Neural cell (in vitro differentiated cells): ENCODE measurements around the gene HMSD. TPM values are rescaled to one million over a fixed set of nuclear protein-coding genes. Genes with fewer than 3 reads are reported as not detected.
"Not testable (repeated sequence)": the region's sequence is repeated elsewhere in the genome, so short reads cannot be mapped to it uniquely, and the experiment has no call there.

Source experiments
- H2AFZ ChIP-seq: fragments of 200-600, 300-800 bp; sonication (generic), shearing (Covaris generic); 2 replicates; pipeline ENCODE4 v1.6.0; 2014; ENCODE audit warnings: low read depth, mild to moderate bottlenecking, antibody characterized with exemption, low read length, moderate library complexity
- H3F3A ChIP-seq: fragments of 200-600 bp; shearing (Covaris generic); 2 replicates; pipeline ENCODE4 v1.6.1; 2016; ENCODE audit warnings: mild to moderate bottlenecking, moderate library complexity, mixed read lengths, antibody characterized with exemption, low read length; ENCODE audit not compliant: insufficient read depth, poor library complexity, severe bottlenecking
- H3K27ac ChIP-seq: fragments of 200-600, 300-800 bp; sonication (generic), shearing (Covaris generic); 2 replicates; pipeline ENCODE4 v1.5.1; 2014; ENCODE audit warnings: mild to moderate bottlenecking, low read length, moderate library complexity
- H3K27me3 ChIP-seq: fragments of 300-800, 200-600 bp; sonication (generic), shearing (Covaris generic); 2 replicates; pipeline ENCODE4 v1.6.0; 2014; ENCODE audit warnings: mild to moderate bottlenecking, low read depth, low read length, moderate library complexity; ENCODE audit not compliant: insufficient read depth
- H3K36me3 ChIP-seq: fragments of 300-800, 200-600 bp; sonication (generic), shearing (Covaris generic); 2 replicates; pipeline ENCODE4 v1.5.1; 2014; ENCODE audit warnings: mild to moderate bottlenecking, antibody characterized with exemption, low read length, moderate library complexity; ENCODE audit not compliant: insufficient read depth
- H3K4me2 ChIP-seq: fragments of 300-800, 200-600 bp; sonication (generic), shearing (Covaris generic); 2 replicates; pipeline ENCODE4 v1.6.0; 2014; ENCODE audit warnings: mild to moderate bottlenecking, low read length
- H3K4me3 ChIP-seq: fragments of 300-800, 200-600 bp; sonication (generic), shearing (Covaris generic); 2 replicates; pipeline ENCODE4 v1.5.1; 2014; ENCODE audit warnings: mild to moderate bottlenecking, low read length, moderate library complexity
- H3K79me2 ChIP-seq: fragments of 200-600 bp; shearing (Covaris generic); replicated peaks from 2 replicates; pipeline ENCODE4 v1.6.0; 2014; ENCODE audit warnings: mild to moderate bottlenecking, low read length, moderate library complexity; ENCODE audit not compliant: insufficient read depth
- H3K9ac ChIP-seq: fragments of 300-800, 200-600 bp; sonication (generic), shearing (Covaris generic); 2 replicates; pipeline ENCODE4 v1.6.1; 2016; ENCODE audit warnings: mild to moderate bottlenecking, low read length, mixed read lengths
- H3K9me2 ChIP-seq: fragments of 200-600 bp; shearing (Covaris generic); 2 replicates; pipeline ENCODE4 v1.6.1; 2016; ENCODE audit warnings: mild to moderate bottlenecking, low read length, mixed read lengths; ENCODE audit not compliant: insufficient read depth
- H3K9me3 ChIP-seq: fragments of 200-600, 300-800 bp; sonication (generic), shearing (Covaris generic); 2 replicates; pipeline ENCODE4 v1.6.1; 2016; ENCODE audit warnings: mild to moderate bottlenecking, mixed run types, low read length, moderate library complexity, mixed read lengths
- H4K20me1 ChIP-seq: fragments of 200-600 bp; shearing (Covaris generic); 2 replicates; pipeline ENCODE4 v1.6.1; 2016; ENCODE audit warnings: mild to moderate bottlenecking, mixed run types; ENCODE audit not compliant: insufficient read depth
- CTCF ChIP-seq: fragments of 450-650 bp; IDR thresholded peaks from 2 replicates; pipeline ENCODE4 v1.5.1; 2014; ENCODE audit warnings: antibody characterized with exemption, mild to moderate bottlenecking, moderate library complexity; ENCODE audit not compliant: poor library complexity, severe bottlenecking
- EP300 ChIP-seq: fragments of 450-650 bp; conservative IDR thresholded peaks from 2 replicates; pipeline ENCODE4 v1.6.1; 2014; ENCODE audit warnings: antibody characterized with exemption, mild to moderate bottlenecking, moderate library complexity; ENCODE audit not compliant: poor library complexity, severe bottlenecking
- EZH2 ChIP-seq: fragments of 200-600, 300-800 bp; shearing (Covaris generic), sonication (generic); IDR thresholded peaks from 2 replicates; pipeline ENCODE4 v1.6.1; 2014; ENCODE audit warnings: antibody characterized with exemption, low read length, borderline replicate concordance, mild to moderate bottlenecking; ENCODE audit not compliant: insufficient read depth, poor library complexity, severe bottlenecking
- MXI1 ChIP-seq: fragments of 450-650 bp; conservative IDR thresholded peaks from 2 replicates; pipeline ENCODE4 v1.6.1; 2014; ENCODE audit warnings: antibody characterized with exemption, mild to moderate bottlenecking; ENCODE audit not compliant: poor library complexity, severe bottlenecking
- POLR2AphosphoS5 ChIP-seq: IDR thresholded peaks from 2 replicates; pipeline ENCODE4 v1.6.1; 2012
- RAD21 ChIP-seq: fragments of 450-650 bp; conservative IDR thresholded peaks from 2 replicates; pipeline ENCODE4 v1.6.1; 2014; ENCODE audit warnings: antibody characterized with exemption, mild to moderate bottlenecking, moderate library complexity
- SMC3 ChIP-seq: fragments of 450-650 bp; conservative IDR thresholded peaks from 2 replicates; pipeline ENCODE4 v1.6.1; 2014; ENCODE audit warnings: antibody characterized with exemption, mild to moderate bottlenecking, moderate library complexity; ENCODE audit not compliant: poor library complexity
- TAF1 ChIP-seq: IDR thresholded peaks from 2 replicates; pipeline ENCODE4 v1.6.1; 2012; ENCODE audit warnings: low read depth
- polyA plus RNA-seq: library from polyadenylated mRNA; depleted of rRNA; stranded (reverse); fragments of >200 nt; gene quantifications from 2 replicates; pipeline ENCODE4 v1.2.3, GENCODE V29; 2014
- TF ChIP-seq, protein P1 (sequence below): IDR thresholded peaks from 2 replicates; pipeline ENCODE4 v1.6.1; 2012; ENCODE audit warnings: borderline replicate concordance

HMSD gene
- polyA plus RNA-seq, 1 donor from 2014 or later = not detected

DNA sequence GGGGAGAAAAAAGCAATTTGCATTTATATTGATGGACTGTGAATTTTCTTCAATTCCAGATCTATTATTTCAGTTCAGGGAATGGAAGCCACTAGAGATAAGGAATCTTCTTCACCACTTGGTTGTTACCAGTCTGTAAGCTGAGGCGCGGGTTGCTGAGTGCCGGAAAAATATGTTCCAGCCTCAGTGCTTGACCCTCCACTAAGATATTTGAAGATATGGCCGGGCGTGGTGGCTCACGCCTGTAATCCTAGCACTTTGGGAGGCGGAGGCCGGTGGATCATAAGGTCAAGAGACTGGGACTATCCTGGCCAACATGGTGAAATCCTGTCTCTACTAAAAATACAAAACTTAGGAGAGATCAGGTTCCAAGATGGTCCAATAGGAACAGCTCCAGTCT is 9.1 kb upstream of the HMSD start:
- TF ChIP-seq EZH2 = no peak
- no peak for TF ChIP-seq SMC3
- no peak for TF ChIP-seq EP300
- no peak for TF ChIP-seq TAF1
- no peak for TF ChIP-seq CTCF
- TF ChIP-seq POLR2AphosphoS5 = no peak
- TF ChIP-seq MXI1 = no peak
- no peak for TF ChIP-seq RAD21
- TF ChIP-seq, protein P1, sequence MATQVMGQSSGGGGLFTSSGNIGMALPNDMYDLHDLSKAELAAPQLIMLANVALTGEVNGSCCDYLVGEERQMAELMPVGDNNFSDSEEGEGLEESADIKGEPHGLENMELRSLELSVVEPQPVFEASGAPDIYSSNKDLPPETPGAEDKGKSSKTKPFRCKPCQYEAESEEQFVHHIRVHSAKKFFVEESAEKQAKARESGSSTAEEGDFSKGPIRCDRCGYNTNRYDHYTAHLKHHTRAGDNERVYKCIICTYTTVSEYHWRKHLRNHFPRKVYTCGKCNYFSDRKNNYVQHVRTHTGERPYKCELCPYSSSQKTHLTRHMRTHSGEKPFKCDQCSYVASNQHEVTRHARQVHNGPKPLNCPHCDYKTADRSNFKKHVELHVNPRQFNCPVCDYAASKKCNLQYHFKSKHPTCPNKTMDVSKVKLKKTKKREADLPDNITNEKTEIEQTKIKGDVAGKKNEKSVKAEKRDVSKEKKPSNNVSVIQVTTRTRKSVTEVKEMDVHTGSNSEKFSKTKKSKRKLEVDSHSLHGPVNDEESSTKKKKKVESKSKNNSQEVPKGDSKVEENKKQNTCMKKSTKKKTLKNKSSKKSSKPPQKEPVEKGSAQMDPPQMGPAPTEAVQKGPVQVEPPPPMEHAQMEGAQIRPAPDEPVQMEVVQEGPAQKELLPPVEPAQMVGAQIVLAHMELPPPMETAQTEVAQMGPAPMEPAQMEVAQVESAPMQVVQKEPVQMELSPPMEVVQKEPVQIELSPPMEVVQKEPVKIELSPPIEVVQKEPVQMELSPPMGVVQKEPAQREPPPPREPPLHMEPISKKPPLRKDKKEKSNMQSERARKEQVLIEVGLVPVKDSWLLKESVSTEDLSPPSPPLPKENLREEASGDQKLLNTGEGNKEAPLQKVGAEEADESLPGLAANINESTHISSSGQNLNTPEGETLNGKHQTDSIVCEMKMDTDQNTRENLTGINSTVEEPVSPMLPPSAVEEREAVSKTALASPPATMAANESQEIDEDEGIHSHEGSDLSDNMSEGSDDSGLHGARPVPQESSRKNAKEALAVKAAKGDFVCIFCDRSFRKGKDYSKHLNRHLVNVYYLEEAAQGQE = no peak
- Histone ChIP-seq H3K9me2 (no peaks in the 10 kb centered on the region), H3K9me3 (no peaks in the 10 kb centered on the region), H2AFZ (no peak overlapping the region), H3K27me3 (peaks cover 7% of the 10 kb centered on the region), H3K27ac (no peak overlapping the region), H3K9ac (no peak overlapping the region), H3K4me2 (no peak overlapping the region), H4K20me1 (no peaks in the 10 kb centered on the region), H3K4me3 (no peak overlapping the region), H3K36me3 (no peaks in the 10 kb centered on the region), H3K79me2 (no peaks in the 10 kb centered on the region), H3F3A (no peaks in the 10 kb centered on the region)

DNA sequence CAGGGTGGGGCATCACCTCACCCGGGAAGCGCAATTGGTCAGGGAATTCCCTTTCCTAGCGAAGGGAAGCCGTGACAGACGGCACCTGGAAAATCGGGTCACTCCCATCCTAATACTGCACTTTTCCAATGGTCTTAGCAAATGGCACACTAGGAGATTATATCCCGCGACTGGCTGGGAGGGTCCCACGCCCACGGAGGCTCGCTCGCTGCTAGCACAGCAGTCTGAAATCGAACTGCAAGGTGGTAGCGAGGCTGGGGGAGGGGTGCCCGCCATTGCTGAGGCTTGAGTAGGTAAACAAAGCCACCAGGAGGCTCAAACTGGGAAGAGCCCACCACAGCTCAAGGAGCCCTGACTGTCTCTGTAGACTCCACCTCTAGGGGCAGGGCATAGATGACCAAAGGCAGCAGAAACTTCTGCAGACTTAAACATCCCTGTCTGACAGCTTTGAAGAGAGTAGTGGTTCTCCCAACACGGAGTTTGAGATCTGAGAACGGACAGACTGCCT is 8.5 kb upstream of the HMSD start:
- not testable (repeated sequence) for H3F3A ChIP-seq, H2AFZ ChIP-seq, H3K79me2 ChIP-seq, H3K4me2 ChIP-seq, H4K20me1 ChIP-seq, H3K9me3 ChIP-seq, H3K36me3 ChIP-seq, H3K27me3 ChIP-seq, H3K9ac ChIP-seq, H3K9me2 ChIP-seq, H3K4me3 ChIP-seq, H3K27ac ChIP-seq
